GM18520 (cell line): Measurements from ENCODE around the gene MFSD12.

ENCODE experiments used
- ATAC-seq: cut with Tn5 transposase; IDR thresholded peaks from one replicate; pipeline ENCODE4 v1.9.1; 2021; ENCODE audit not compliant: unreplicated experiment

The MFSD12 gene

GRCh38 chr19:3524904-3525451, 32.4 kb downstream of the MFSD12 start:
- ATAC-seq = no peak

- ATAC-seq = no peak
These were observed 33.1 kb downstream of the MFSD12 start for GRCh38 chr19:3524078-3524842.

- no peak for ATAC-seq
These were observed 33.9 kb downstream of the MFSD12 start for GRCh38 chr19:3523361-3524077.

GRCh38 chr19:3522421-3523360, 34.7 kb downstream of the MFSD12 start:
- no peak for ATAC-seq

GRCh38 chr19:3521104-3521445, 36.3 kb downstream of the MFSD12 start:
- no peak for ATAC-seq

- ATAC-seq = no peak
These were observed 37.0 kb downstream of the MFSD12 start for GRCh38 chr19:3520166-3521103.

GRCh38 chr19:3519126-3519525, 38.3 kb downstream of the MFSD12 start:
- ATAC-seq = no peak

GRCh38 chr19:3518659-3519058, 38.7 kb downstream of the MFSD12 start:
- ATAC-seq = no peak

- ATAC-seq = no peak
These were observed 39.1 kb downstream of the MFSD12 start for GRCh38 chr19:3518255-3518654.

- no peak for ATAC-seq
These were observed 39.7 kb downstream of the MFSD12 start for GRCh38 chr19:3517638-3518037.

- no peak for ATAC-seq
These were observed 40.6 kb downstream of the MFSD12 start for GRCh38 chr19:3516675-3517207.

GRCh38 chr19:3515891-3516422, 41.4 kb downstream of the MFSD12 start:
- no peak for ATAC-seq

- ATAC-seq = no peak
These were observed 42.5 kb downstream of the MFSD12 start for GRCh38 chr19:3514930-3515329.

- ATAC-seq = no peak
These were observed 43.9 kb downstream of the MFSD12 start for GRCh38 chr19:3513229-3514140.

- ATAC-seq = no peak
These were observed 44.7 kb downstream of the MFSD12 start for GRCh38 chr19:3512562-3513228.

GRCh38 chr19:3511506-3512251, 45.7 kb downstream of the MFSD12 start:
- ATAC-seq = no peak

GRCh38 chr19:3510727-3511126, 46.7 kb downstream of the MFSD12 start:
- no peak for ATAC-seq
